Measurements from ENCODE around the gene LDLRAP1.

DNA sequence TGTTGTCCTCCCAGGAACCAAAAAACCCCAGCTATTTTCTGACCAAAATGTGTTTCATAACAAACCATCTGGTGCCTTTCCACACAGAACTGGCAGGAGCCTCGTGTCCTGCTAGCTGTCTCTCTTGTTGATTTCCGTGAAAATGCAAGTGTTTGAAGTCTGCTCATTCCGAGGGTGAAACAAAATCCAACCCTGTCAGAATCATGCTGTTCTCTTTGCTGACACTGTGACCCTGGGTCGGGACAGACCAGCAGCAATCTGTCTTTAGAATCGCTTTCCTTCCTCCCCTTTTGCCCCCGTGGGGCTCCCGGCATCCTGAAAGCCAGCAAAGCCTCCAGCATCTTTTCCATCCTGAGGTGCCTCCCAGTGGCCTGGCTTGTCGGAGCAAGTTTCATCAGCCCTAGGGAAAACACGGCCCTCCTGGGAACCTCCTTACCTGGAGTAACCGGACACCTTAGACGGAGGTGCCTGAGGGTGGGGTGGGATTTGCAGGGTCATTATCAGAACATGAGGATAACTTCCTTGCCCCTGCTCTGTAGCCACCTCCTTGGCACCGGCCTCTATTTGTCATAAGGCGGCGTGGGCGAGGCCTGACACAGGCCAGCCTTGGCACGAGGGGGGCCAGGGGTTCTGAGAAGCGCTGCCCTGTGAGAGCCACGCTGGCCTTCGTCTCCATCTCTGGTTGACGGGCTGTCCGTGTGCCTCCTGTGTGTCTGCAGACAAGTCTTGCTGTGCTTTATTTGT is 24.9 kb downstream of the LDLRAP1 start:
- TF ChIP-seq, protein P1, sequence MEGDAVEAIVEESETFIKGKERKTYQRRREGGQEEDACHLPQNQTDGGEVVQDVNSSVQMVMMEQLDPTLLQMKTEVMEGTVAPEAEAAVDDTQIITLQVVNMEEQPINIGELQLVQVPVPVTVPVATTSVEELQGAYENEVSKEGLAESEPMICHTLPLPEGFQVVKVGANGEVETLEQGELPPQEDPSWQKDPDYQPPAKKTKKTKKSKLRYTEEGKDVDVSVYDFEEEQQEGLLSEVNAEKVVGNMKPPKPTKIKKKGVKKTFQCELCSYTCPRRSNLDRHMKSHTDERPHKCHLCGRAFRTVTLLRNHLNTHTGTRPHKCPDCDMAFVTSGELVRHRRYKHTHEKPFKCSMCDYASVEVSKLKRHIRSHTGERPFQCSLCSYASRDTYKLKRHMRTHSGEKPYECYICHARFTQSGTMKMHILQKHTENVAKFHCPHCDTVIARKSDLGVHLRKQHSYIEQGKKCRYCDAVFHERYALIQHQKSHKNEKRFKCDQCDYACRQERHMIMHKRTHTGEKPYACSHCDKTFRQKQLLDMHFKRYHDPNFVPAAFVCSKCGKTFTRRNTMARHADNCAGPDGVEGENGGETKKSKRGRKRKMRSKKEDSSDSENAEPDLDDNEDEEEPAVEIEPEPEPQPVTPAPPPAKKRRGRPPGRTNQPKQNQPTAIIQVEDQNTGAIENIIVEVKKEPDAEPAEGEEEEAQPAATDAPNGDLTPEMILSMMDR (conservative IDR thresholded peaks at IDR 0.05; ENCODE audit: low read length), result no peak
- TF ChIP-seq EZH2phosphoT487 (IDR thresholded peaks at IDR 0.05; ENCODE audit: borderline replicate concordance), result no peak
